Retinal pigment epithelial cell (primary cell): ENCODE measurements around the gene ELMO3.

Experiments
- DNase-seq: peaks from one replicate; pipeline ENCODE4 v3.0.0-alpha.2; 2010; ENCODE audit warnings: low read depth
- H3K4me3 ChIP-seq: 2 replicates; pipeline ENCODE4 v1.5.1; 2011; ENCODE audit warnings: mild to moderate bottlenecking, low read length, control low read depth, moderate library complexity
- CTCF ChIP-seq: conservative IDR thresholded peaks from 2 replicates; pipeline ENCODE4 v1.5.1; 2011; ENCODE audit warnings: low read depth, low read length, control low read depth, inconsistent platforms

The ELMO3 gene

GRCh38 chr16:67230809-67231660 is 32.1 kb downstream of the ELMO3 start:
- H3K4me3 ChIP-seq: no peak overlapping the region
- DNase-seq: no peak
- TF ChIP-seq CTCF: no peak

GRCh38 chr16:67233596-67233995 is 34.7 kb downstream of the ELMO3 start:
- DNase-seq: no peak
- TF ChIP-seq CTCF: no peak
- no peak overlapping the region for H3K4me3 ChIP-seq

- no peak for DNase-seq
- H3K4me3 ChIP-seq: no peak overlapping the region
- TF ChIP-seq CTCF: no peak
Measured at GRCh38 chr16:67234180-67234597, 35.3 kb downstream of the ELMO3 start.

- H3K4me3 ChIP-seq: no peak overlapping the region
- DNase-seq: no peak
- TF ChIP-seq CTCF: no peak
Measured at GRCh38 chr16:67235816-67236562, 37.1 kb downstream of the ELMO3 start.

- no peak for TF ChIP-seq CTCF
- no peak overlapping the region for H3K4me3 ChIP-seq
- DNase-seq: no peak
Measured at GRCh38 chr16:67236563-67237395, 37.8 kb downstream of the ELMO3 start.

GRCh38 chr16:67237396-67238277 is 38.7 kb downstream of the ELMO3 start:
- H3K4me3 ChIP-seq: no peak overlapping the region
- no peak for DNase-seq
- TF ChIP-seq CTCF: no peak
